Stimulated activated CD8-positive, alpha-beta memory T cell treated with anti-CD3 and anti-CD28 coated beads, Interleukin-4, amount 100 ng/mL, for 1 hour (primary cell): ENCODE measurements around the gene SNX4.
"Not testable (repeated sequence)": the region's sequence is repeated elsewhere in the genome, so short reads cannot be mapped to it uniquely, and the experiment has no call there.

Source experiments
- DNase-seq, 2 donors: peaks; one replicate each; pipeline ENCODE4 v3.0.0-alpha.2; 2020; ENCODE audit warnings: low read depth in 2 of 2, low spot score in 1 of 2

Gene SNX4

DNA sequence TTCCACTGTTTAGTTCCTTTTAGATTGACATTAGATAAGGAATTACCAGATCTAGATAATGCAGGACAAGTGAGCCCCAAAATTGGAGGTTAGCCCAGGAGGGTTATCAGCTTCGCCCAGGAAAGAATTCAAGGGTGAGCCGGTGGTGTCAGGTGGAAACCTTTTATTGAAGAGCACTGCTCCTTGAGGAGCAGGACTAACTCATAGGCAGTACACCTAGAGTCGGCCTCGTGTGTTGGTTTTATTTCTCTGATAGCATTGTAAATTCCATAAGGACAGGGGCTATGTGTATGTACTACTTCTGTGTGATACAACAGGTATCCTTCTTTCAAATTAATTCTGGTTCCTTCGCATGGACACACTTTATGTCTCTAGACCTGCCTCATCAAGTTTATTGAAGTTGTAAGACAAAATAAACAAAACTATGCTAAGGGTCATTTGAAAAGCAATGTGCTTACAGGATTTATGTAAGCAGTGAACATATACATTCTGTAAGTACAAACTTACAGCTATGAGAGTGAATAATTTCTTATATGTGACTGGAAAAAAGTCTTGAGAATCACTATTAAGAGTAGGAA lies 57.2 kb downstream of the SNX4 start:
- no peak for DNase-seq

DNA sequence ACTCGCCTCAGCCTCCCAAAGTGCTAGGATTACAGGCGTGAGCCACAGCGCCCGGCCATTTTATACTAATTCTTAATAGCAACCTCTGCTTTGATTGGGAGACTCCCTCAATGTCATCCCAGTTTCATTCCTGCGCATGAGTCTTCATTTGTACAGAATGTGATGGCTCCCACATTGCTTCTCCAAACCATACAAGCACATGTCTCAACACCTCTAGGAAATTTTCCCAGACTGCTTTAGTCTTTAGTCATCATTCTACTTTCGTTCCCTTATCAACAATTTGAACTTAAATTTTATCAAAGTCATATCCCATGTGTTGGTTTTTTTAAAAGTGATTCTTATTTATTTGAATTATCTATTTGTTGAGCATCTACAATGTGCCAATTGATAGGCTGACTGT lies 58.1 kb downstream of the SNX4 start:
- DNase-seq: no peak

DNA sequence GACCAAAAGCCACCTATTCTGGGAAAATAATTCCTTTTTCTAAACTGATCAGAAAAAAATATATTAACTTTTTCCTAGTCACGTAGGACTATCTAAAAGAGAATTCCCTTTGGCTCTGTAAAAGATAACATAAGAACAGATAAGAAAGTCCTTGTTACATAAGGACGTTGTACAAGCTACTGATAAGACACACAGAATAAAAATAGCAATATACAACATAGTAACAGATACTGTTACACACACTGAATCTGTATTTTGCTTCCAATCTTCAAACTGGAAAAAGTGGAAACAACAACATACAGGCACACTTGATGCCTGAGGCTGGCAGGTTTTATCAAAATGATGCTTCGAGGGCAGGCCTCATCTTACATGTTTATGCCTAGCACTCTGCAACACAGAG lies 59.8 kb downstream of the SNX4 start:
- no peak for DNase-seq

DNA sequence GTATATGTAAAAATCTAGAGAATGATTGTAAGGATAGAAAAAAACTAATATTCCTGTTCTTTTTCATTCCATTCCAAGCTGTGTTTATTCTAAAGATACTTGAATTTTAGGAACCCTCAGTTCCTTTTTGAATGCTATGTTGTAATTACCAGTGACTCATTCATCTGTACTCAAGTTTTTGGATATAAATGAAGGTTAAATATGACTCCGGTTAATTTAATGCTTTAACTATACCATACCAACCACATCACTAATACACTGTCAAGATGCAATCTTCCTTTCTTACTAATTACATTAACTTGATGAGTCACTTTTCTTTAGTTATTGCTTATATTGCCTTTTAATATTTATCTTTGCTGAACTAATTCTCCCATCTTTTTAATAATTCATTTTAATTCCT lies 76.1 kb downstream of the SNX4 start:
- DNase-seq: no peak

DNA sequence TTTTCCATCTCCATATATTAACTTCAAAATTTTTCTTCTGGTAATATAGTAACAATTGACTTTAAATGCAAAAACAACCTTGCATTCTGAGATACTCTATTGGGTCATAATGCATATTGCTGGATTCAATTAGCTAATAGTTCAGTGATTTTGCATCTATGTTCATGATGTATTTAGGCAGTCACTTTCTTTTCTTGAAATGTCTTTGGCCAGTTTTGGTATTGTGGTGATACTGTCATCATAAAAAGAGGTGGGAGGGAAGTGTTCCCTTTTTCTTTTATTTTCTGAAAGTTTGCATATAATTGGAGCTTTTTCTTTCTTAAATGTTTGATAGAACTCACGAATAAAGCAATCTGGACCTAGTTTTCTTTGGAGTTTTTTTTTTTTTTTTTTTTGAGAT lies 77.5 kb downstream of the SNX4 start:
- no peak for DNase-seq

DNA sequence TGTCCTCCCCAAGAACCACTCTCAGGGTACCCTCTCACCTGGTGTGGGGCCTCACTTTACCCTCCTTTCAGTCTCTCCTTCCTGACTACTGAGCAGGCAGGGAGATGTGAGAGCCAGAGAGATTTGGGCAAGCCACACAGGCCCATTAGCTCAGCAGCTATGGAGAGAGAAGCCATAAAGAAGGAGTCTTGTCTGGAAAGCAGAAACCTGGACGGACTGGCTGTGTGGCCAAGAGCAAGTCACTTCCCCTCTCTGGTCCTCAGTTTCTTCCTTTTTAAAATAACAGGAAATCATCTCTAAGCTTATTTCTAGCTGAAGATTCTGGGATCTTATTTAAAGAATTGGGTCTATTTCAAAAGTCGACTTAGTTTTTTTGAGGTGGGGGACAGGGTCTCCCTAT lies 79.0 kb downstream of the SNX4 start:
- no peak for DNase-seq

DNA sequence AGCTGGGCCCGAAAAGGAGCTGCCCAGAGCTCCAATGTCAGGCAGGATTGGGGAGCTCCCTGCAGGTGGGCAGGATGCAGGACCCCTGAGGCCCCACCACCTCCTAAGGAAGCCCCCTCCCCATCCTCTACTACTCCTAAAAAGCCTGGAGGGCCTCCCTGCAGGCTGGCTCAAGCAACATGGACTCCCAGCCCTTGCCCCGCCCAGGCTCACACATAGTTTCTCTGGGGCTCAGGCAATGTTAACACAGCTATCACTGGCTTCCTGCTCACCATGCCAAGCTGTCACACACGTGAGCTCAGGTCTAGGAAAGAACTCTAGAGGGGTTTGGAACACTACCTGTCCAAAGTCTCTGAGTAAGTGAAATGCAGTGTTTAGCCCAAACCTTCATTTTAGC lies 79.4 kb downstream of the SNX4 start:
- no peak for DNase-seq

DNA sequence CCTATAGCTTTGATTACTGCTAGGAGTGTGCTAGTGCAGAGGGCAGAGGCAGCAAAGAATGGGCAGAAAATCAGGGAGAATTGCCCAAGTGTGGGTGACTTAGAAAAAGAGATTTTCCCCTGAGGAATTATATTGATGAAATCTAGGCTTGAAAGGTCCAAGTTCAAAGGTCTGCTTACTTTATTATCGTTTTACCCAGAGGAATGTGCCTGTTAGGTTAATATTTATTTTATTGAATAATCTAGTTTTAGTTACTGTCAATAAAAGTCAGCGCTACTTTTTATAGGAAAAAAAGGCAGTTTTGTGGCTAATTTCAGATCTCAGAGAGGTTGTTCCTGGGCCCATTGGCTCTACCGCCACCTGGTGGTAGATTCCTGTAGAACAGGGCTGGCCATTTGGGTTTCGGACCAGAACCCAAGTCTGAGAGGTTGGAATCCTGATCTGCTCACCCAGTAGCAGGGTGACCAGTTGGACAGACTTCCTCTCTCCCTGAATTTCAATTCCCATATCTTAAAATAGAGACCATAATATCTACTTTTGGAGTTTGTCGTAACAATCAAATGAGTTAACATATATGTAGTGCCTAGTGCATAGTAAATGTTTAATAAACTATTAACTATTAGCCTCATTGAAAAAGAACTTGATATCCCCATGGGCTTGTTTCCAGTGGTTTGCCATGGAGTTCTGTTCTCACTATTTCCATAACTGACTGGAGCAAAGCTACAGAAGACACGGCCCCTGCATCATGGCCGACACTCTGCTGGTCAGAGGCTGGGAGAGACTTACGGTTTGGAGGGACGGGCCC lies 82.2 kb downstream of the SNX4 start:
- DNase-seq: peak; percentile 24 to 25

DNA sequence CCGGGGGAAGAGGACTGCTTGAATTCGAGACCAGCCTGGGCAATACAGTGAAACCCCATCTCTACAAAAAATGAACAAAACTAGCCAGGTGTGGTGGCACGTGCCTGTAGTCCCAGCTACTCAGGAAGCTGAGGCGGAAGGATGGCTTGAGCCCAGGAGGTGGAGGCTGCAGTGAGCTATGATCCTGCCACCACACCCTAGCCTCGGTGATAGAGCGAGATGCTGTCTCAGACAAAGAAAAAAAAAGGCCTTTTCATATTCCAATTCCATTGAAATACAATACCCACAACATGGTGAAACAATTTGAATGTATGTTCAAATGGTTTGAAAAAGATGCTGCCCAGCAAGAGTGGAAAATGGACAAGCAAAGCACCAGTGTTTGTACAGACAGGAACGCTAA lies 83.1 kb downstream of the SNX4 start:
- no peak for DNase-seq

DNA sequence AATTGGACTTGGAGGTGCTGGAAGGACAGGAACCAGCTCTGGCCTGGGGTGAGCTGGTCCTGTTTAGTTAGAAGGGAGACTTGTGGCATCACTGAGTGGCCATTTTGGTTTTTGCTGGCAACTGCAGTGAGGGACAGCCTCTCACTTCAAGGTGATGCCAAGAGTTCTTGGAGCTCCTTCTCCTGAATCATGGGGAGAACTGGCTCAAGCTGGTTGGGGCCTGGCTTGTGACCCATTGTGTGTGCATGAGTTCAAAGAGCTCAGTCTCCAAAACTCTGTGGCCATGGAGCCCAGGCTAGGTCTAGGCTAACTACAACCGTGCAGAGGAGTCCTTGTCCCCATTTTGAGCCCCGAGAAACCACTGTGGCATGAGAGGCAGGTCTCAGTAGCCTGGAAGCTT lies 84.8 kb downstream of the SNX4 start:
- DNase-seq: no peak

DNA sequence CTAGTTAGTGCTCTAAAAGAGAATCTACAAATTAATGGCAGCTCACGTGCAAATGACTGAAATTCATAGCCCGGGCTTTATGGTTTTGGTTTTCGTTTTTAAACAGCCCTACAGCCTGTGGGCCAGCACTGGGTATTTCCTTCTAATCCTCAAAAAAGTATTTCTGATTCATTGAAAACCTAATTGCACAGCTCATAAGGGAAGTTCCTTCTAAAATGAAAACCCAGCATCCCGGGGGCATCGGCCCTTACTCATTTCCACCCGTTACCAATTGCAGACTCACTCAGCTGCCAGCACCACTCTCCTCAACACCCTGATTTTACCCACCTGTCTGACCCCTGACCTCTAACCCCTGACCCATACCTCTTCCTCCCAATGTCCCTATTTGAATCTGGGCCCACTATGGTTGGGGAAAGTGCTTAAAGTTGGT lies 85.4 kb downstream of the SNX4 start:
- DNase-seq: no peak

DNA sequence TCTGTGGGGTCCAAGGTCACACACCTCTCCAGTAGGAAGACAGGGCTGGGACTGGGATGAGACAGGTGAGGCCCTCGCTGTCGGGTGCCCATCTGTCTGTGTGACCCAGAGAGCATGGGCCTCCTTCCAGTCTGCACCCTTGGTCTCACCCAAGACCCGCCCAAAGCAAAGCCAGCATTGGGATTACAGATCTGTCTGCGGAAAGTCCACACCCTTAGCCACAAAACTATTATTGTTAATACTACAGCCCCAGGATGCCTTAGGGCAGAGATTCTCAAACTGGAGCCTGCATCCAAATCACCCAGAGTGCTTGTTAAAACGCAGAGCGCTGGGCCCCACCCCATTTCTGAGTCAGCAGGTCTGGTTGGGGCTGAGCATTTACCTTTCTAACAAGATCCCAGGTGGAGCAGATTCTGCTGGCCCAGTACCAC lies 86.4 kb downstream of the SNX4 start:
- no peak for DNase-seq

DNA sequence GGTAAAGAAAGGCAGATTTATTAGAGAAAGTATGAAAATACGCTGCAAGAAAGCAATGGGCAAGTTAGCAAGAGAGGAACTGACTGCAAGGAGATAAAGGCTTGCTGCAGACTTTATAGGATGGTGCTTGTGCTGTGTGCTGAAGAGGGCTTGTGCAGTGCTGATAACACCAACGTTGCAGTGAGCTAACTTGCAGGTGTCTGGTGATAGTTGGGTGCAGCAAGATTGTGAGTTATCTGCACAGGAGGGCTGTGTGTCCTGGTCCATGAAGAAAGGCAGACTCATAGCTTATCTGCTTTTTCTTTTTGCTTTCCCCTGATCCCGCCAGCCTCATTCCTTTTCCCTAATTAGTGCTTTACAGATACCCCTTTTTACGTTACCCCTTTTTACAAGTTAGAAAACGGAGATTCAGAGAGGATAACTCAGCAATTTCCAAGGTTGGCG lies 86.9 kb downstream of the SNX4 start:
- DNase-seq: no peak

DNA sequence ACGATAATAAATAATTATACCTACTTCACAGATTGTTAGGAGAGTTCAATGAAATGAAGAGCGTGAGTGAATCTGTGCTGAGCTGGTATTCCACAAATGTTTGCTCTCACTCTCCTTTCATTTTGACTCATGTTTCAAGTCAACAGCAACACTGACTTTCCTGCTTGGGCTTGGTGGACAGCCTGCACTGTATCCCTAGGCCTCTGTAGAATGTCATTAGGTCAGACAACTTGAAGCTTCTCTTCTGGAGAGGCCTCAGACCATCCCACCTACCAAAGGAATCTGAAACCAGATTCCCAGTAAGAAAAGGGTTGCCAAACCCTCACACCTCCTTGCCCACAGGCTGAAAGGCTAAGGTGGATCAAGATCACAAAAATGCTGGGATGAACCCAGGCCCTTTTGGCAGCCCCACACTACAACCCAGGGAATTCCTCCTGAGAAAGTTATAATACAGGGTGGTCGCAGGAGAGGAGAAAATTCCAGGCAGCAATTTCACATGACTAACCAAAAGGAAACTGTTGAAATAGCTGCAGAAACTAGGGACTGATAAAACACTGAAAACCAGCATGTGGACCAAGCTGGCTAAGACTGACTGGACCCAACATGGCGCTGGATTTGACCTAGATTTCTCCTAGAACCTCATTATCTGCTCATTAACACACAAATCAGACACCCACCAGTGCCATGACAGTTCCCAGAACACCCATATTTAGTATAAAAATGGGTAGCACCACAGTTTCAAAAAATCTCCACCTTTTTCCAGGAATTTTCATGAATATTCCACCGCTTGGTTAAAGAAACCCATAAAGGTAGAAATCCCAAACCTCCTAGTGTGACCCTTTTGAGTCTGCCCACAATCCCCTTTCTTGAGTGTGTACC lies 87.9 kb downstream of the SNX4 start:
- DNase-seq: no peak

DNA sequence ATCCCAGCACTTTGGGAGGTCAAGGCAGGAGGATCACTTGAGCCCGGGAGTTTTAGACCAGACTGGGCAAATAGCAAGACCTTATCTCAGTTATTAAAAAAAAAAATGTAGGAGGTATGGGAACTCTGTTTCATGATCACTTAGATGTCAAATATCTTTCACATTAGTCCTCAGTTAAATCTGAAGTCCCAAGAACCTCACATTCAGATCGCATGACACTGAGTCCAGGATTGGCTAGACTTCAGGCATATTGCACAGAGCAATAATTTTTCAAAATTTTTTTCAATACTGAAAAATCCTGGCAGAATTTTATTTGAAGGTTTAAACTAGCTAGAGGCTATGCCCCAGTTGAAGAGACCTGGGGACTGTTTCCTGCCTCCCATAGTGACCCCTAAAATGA lies 88.6 kb downstream of the SNX4 start:
- DNase-seq: no peak

DNA sequence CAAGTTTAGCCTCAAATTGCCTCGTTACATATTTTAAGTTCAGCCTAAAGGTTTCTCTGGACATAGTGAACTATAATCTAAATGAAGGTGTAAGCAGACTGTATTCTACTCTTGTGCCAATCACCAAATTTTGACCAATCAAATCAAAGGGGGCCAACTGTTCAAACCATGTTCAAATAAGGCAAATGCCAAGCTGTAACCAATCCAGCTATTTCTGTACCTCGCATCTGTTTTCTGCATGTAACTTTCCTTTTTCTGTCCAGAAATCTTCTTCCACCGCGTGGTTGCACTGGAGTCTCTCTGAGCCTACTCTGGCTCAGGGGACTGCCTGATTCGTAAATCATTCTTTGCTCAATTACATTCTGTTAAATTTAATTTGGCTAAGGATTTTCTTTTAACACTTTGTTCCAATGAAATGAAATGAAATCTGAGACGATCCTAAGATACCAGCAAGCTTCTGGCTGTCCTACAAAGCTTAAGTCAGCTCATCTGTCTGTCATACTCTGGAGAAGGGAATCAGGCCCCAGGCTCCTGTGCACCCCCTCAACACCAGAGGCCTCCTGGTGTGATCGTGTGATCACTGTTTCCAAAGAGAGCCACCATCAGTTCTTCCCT lies 91.7 kb downstream of the SNX4 start:
- no peak for DNase-seq

DNA sequence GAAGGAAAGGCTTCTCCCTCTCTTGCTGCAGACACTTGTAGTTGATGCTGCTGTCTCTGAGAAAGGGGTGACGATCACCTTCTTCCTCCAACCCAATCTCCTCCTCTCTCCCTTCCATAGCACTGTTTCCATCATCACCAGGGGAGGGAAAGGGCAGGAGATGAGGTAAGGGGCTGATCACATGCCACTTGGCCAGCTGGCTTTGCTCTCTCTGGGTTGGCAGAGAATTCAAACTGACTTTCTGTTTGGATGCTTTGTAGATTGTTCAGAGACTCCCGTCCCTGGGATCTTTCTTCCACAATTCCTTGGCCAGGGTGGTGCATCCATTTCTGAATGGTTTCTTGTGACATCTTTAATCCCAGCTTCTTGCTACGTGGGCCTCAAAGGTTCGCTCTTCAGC lies 101.7 kb downstream of the SNX4 start:
- DNase-seq: no peak

DNA sequence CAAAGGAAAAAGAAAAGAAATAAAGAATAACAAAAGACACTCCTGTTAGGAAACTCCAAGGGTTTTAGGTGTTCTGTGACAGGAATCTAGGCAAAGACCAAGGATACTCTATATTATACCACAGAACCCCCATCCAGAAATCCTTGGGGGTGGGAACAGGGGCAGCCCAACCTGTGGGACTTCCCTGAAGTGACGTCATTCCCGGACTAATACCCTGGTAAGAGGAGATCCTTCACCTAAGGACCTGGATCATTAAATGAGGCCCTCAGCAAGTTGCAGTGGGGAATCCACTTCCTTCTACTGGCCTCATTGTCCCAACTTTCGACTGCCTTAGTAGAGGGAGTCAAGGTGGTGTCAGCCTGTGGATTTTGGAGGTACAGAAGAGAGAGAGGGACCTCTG lies 103.8 kb downstream of the SNX4 start:
- no peak for DNase-seq

DNA sequence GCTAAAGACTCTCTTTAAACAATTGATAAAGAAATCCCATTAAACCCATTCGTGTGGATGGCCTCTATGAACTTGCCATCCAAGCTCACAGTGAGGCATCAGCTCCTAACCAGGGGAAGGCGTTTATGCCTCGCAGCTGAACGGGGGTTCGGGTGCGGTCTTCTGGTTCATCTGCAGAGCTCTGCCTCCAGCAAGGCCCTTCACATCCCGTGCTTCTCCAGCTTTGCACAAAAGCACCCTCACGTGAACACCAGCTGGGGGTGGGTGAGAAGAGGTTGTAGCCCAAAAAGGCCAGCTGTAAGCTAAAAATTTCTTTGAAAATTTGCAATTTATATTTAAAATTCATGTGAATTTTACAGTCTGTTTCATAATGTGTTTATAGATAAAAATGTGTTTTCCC lies 105.3 kb downstream of the SNX4 start:
- no peak for DNase-seq

DNA sequence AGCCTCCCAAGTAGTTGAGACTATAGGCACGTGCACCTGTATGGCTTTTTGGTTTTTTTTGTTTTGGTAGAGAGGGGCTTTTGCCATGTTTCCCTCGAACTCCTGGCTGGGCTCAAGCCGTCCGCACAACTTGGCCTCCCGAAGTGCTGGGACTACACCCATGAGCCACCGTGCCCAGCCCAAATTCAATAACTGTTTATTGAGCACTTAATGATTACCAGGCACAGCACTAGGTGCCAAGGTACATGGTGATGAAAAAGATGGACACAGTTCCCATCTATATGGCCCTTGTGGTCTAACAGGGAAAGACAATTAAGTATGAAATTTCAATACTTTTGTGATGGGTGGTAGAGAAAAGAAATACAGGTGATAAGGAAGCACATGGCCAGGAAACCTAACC lies 109.1 kb downstream of the SNX4 start:
- no peak for DNase-seq

DNA sequence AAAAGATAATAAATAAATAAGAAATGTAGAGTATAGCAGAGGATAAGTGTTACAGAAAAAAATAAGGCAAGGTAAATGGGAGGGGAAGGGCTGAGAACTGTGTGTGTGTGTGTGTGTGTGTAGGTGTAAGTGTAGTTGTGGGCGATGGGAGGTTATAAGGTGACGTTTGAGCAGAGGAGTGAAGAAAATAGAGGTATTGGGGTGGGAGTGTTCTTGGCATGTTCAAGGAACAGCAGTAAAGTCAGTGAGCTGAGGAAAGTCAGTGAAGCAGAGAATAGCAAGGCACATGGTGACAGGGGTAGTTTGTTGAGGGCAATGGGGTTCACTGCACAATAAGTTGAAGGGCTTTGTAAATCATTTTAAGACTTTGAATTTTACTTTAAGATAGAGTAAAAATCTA lies 113.9 kb downstream of the SNX4 start:
- DNase-seq: no peak

DNA sequence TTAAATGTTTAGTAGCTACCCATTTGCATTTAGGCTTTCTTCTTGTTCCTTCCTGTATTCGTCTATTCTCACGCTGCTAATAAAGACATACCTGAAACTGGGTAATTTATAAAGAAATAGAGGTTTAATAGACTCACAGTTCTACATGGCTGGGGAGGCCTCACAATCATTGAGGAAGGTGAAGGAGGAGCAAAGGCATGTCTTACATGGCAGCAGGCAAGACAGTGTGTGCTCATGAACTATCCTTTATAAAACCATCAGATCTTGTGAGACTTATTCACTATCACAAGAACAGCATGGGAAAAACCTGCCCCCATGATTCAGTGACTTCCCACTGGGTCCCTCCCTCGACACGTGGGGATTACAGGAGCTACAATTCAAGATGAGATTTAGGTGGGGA lies 114.5 kb downstream of the SNX4 start:
- not testable (repeated sequence) for DNase-seq
